GM21526 (cell line): ENCODE results near the gene TUFM.
A peak's percentile ranks its signal among the peaks of the same experiment; 100 is the strongest.
"Not testable (repeated sequence)": the region's sequence is repeated elsewhere in the genome, so short reads cannot be mapped to it uniquely, and the experiment has no call there.

Source experiments
- ATAC-seq: cut with Tn5 transposase; IDR thresholded peaks from one replicate; pipeline ENCODE4 v1.9.1; 2021; ENCODE audit warnings: moderate library complexity; ENCODE audit not compliant: unreplicated experiment, low FRiP score

The TUFM gene

DNA sequence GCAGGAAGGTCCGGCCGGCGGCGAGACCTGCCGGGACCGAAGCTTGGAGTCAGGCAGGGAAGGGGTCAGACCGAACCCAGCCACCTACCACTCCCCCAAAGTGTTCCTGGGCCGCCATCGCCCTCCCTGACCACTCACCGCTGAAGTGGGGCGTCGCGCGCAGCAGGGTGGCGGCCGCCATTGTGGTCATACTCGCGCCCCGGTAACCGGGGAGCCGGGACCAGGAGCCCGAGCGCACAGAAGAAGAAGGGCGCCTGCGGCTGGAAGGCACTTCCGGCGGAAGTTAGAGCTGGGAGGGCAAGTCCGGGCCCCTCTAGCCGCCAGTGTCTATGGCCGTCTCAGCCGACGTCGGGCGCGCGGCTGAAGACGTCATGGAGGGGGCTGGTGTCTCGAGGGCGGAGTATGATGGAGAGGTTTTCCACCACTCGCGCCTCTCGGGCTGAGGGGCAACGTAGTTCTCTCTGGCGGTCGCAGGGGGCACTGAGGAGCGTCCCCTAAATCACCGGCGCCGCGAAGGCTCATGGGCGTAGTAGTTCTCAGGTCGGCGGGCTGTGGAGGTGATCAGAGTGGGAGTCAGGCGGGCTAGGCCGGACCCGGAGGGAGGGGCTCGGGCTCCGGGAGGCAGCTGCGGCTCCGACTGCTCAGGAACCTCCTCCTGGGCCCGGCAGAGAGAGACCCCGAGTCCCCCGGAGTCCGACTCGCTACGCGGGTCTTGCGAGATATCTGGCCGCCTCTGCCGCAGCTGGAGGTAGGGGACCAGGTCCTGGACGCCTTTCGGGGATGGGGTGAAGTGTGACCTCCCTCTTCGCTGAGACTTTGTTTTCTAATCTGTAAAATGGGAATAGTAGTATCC is at the start of gene TUFM:
Gene TUFM, minus strand, starts transcription at position 269 of the 853 bp plus-strand sequence. Its CDS starts 79 bp downstream, at position 190.
- peak; percentile 83 for ATAC-seq

DNA sequence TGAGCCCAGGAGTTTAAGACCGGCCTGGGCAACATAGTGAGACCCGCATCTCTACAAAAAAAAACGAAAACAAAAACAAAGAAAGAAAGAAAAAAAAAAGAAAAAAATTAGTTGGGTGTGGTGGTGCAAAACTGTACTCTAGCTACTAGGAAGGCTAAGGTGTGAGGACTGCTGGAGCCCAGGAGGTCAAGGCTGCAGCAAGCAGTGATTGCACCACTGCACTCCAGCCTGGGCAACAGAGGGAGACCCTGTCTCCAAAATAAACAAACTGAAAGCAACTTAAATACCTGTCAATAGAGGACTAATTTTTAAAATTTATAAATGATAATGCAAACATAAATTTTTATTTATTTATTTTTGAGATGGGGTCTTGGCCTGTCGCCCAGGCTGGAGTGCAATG is 49.5 kb upstream of the TUFM start:
- ATAC-seq, result no peak

DNA sequence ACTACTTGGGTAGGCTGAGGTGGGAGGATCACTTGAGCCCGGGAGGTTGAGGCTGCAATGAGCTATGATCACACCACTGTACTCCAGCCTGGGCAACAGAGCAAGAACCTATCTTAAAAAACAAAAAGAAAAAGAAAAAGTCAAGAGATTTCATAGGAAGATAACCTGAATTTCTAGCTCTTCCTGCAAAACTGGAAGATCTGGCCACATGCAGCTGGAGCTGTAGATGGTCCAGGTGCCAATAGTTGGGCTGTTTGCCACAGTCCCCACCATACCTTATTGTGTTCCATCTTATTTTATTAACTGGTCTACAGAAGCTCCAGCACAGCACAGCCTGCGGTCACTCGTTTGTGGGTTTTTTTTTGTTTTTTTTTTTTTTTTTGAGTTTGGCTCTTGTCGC is 47.1 kb upstream of the TUFM start:
- ATAC-seq, result no peak

DNA sequence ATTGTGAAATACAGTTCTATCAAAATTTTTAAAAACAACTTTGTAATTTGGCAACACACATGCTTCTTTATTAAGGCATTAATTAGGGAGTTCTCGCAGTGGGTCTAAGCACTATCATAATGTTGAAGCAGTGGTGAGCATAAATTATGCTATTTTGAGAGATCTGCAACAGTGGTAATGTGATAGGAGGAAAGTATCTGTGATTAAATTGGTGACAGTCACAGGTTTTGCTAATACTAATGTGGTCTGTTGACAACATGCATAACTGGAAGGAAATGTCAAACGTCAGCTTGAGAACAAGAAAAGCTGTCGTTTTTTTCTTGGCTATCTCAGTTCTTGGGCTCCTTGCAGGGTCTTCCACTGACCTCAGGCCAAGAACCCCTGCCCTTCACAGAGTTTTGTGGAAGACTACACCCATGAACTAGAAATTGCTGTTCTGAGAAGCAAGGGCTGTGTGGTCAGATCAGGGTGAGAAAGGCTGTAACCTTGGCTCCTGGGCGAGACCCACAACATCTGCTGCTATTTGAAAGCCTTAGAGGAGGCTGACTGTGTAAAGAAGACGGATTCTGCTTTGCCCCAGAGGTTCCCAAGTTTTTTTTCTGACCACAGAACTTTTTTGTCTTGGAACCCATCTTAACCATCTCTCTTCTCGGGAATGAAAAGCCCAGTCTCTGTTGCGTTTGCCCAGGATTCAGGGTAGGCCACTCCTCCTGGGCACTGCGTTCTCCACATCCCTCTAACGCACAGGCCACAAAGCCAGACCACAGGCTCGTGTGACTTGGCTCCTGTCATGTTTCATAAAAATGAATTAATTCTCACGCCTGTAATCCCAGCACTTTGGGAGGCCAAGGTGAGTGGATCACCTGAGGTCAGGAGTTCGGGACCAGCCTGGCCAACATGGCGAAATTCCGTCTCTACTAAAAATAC is 46.1 kb upstream of the TUFM start:
- no peak for ATAC-seq

DNA sequence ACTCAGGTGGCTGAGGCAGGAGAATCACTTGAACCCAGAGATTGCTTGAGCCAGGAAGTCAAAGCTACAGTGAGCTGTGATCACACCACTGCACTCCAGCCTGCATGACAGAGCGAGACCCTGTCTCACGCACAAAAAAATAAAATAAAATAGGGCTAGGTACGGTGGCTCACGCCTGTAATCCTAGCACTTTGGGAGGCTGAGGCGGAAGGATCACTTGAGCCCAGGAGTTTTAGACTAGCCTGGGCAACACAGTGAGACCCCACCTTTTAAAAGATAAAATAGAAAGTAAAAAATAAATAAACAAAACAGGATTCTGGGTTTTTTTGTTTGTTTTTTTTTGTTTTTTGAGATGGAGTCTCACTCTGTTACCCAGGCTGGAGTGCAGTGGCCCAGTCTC is 44.2 kb upstream of the TUFM start:
- not testable (repeated sequence) for ATAC-seq

GRCh38 chr16:28886945-28887344 is 40.8 kb upstream of the TUFM start:
- ATAC-seq, result no peak

DNA sequence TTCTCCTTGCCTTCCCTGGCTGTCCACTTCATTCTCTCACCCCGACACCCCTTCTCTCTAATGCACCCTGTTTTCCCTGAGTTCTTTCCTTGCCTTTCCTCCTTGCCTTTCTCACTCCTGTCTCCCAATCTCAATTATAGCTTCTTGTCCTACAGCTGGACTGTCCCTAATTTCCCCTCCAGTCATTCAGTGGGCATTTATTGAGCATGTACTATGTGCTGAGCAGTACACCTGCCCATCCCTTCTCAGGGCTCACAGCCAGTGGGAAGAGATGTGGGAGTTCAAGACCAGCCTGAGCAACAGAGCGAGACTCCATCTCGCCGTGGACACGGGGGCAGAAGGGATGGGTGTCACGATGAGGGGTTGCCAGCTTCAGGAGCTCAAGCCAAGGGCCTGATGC is 37.9 kb upstream of the TUFM start:
- ATAC-seq, result no peak

GRCh38 chr16:28883221-28883996 is 37.3 kb upstream of the TUFM start:
- no peak for ATAC-seq

GRCh38 chr16:28882551-28883160 is 36.5 kb upstream of the TUFM start:
- ATAC-seq, result no peak

DNA sequence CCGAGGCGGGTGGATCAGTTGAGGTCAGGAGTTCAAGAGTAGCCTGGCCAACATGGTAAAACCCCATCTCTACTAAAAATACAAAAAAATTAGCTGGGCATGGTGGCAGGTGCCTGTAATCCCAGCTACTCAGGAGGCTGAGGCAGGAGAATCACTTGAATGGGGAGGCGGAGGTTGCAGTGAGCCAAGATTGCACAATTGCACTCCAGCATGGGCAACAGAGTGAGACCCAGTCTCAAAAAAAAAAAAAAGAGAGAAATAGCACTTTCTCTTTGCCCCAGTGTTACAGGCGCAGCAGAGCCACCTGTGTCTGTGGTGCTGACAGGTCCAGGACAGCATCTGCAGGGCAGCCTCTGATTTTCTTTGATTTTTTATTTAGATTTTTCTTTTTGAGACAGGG is 35.4 kb upstream of the TUFM start:
- ATAC-seq, result not testable (repeated sequence)

DNA sequence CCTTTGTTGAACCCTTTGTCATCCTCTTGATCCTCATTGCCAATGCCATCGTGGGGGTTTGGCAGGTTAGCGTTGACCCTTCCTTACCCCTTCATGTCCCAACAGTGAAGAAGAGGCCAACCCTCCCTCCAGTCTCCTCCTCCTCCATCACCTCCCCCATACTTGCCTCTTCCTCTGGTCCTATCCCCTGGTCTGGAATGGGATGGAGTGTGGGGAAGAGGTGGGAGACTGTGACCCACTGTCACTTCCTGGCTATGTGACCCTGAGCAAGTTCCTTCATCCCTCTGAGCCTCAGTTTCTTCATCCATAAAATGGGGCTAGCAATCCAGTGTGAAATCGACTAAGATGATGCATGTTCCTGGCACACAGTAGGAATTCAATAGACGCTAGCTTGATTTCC is 34.8 kb upstream of the TUFM start:
- no peak for ATAC-seq

DNA sequence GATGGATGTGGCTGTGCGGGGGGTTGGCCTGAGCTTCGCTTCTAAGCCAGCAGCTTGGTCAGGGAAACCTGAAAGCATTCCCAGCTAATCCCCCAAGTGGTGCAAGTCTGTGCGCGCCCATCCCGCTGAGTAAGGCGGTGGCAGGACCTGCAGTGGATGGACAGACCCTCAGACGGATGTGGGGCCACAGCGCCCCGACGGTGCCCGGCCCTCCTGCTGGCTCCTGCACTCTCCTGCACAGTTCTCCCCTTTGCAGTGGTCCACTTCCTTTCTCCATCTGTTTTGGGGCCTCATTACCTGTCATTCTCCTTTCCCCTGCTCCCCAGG is 34.4 kb upstream of the TUFM start:
- ATAC-seq, result no peak

GRCh38 chr16:28879841-28880588 is 33.9 kb upstream of the TUFM start:
- peak; percentile 76 for ATAC-seq

DNA sequence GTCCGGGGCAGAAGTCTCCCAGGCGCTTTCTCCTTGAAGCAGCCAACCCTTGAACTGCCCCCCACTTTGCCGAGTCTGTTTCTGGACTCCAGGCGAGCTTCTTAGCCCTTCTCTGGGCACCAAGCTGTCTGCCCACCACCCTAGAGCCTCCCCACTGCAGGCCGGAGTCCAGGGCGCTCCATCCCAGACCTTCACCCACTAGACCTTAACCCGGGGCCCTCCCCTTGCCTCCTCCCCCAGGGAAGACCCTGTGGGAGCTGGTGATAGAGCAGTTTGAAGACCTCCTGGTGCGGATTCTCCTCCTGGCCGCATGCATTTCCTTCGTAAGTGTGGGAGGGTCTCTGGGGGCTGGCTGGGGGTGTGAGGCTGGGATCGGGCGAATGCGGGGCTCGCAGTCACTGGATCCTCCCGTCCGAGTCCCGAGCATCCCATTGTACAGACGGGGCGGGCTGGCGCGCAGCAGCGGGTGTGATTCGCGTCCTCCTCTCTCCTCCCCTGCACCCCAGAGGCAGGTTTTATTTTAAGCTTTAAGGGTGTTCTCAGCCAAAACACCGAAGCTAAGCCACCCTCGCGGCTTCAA is 33.2 kb upstream of the TUFM start:
- no peak for ATAC-seq

GRCh38 chr16:28878083-28878926 is 32.2 kb upstream of the TUFM start, which contains the start of gene ATP2A1:
Gene ATP2A1 (plus strand): TSS chr16:28878488. CDS start chr16:28878672, 184 bp downstream.
- no peak for ATAC-seq

DNA sequence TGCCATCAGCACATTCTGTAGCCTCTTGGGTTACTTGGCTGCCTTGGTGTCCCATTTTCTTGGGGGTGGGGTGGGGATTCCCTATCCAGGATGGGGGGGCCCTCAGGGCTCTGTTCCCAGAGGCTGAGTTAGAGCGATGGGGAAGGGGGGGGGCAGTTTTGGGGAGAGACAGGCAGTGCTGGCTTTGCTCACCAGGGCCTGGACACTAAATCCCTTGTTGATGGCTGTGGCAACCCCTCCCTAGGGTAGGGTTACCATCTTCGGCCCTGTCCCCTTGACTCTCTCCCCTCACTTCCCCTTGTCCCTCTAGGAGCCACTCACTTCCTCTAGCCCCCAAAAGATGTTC is 31.5 kb upstream of the TUFM start:
- ATAC-seq, result no peak

GRCh38 chr16:28876973-28877654 is 31.0 kb upstream of the TUFM start:
- no peak for ATAC-seq
